Sigmoid colon (tissue), 4 donors: Measurements from ENCODE around the gene SMIM24.

Experiments used
- EP300 ChIP-seq, 4 donors: sonication (generic); formaldehyde crosslinking; IDR thresholded peaks; one replicate each; pipeline ENCODE4 v1.6.1; 2017; ENCODE audit warnings: antibody characterized with exemption in 4 of 4
- POLR2A ChIP-seq, 2 donors: fragments of 450-650 bp; IDR thresholded peaks; one replicate each; pipeline ENCODE4 v1.6.1; 2016; ENCODE audit warnings: antibody characterized with exemption in 2 of 2, mild to moderate bottlenecking in 2 of 2, moderate library complexity in 2 of 2
- POLR2AphosphoS5 ChIP-seq, 4 donors: sonication (generic); formaldehyde crosslinking; IDR thresholded peaks; one replicate each; pipeline ENCODE4 v1.6.1; 2017; ENCODE audit warnings: antibody characterized with exemption in 4 of 4
- TF ChIP-seq, protein P1 (sequence below), 4 experiments: fragments of 450-650 bp in 3 of 4; fragments of 200-600 bp in 1 of 4; IDR thresholded peaks; one replicate each; pipeline ENCODE4 v1.5.1; 2016 to 2019; ENCODE audit warnings: antibody characterized with exemption in 4 of 4, mild to moderate bottlenecking in 3 of 4, moderate library complexity in 2 of 4

DNA sequence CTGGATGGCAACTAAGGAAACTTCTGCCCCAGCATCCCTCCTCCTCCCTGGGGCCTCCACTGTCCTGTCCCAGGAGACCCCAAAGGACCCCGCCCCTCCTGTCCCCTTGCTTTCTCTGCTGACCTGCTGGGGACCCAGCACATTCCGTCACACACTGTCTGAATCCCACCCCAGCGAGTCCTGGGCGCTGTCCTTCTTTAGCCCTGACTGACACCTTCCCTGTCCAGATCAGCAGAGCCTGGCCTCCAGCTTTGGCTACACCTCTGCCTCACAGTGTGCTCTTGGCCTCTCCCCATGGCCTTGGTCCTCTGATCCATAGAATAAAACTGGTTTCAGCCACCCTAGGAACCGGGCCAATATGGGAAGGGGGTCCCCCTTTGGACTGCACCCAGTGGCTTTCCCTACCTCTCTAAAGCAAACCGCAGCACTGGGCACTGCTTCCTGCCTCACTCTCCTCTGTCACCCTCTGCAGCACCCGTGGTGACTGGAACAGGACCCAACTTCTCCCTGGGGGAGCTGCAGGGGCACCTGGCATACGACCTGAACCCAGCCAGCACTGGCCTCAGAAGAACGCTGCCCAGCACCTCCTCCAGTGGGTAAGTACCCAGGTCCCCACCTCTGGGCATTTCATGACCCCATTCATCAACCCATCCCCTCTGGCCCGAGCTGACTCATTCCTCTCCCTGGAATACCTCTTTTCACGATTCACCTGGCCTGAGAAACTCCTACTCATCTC, 46.4 kb downstream of the SMIM24 start:
- TF ChIP-seq POLR2AphosphoS5 (IDR thresholded peaks at IDR 0.05) (no peak), POLR2A (IDR thresholded peaks at IDR 0.05) (no peak), EP300 (IDR thresholded peaks at IDR 0.05) (no peak)
- TF ChIP-seq, protein P1, sequence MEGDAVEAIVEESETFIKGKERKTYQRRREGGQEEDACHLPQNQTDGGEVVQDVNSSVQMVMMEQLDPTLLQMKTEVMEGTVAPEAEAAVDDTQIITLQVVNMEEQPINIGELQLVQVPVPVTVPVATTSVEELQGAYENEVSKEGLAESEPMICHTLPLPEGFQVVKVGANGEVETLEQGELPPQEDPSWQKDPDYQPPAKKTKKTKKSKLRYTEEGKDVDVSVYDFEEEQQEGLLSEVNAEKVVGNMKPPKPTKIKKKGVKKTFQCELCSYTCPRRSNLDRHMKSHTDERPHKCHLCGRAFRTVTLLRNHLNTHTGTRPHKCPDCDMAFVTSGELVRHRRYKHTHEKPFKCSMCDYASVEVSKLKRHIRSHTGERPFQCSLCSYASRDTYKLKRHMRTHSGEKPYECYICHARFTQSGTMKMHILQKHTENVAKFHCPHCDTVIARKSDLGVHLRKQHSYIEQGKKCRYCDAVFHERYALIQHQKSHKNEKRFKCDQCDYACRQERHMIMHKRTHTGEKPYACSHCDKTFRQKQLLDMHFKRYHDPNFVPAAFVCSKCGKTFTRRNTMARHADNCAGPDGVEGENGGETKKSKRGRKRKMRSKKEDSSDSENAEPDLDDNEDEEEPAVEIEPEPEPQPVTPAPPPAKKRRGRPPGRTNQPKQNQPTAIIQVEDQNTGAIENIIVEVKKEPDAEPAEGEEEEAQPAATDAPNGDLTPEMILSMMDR (IDR thresholded peaks at IDR 0.05), result no peak
